T-helper 2 cell treated with Interferon-gamma antibody and Interleukin-4, amounts not matched to agents 5 μg/mL and 100 μg/mL, for 36 hours (primary cell): Measurements from ENCODE around the gene DNAJC10.
"Not testable (repeated sequence)": the region's sequence is repeated elsewhere in the genome, so short reads cannot be mapped to it uniquely, and the experiment has no call there.

Experiments used
- DNase-seq: peaks from one replicate; pipeline ENCODE4 v3.0.0; 2021; ENCODE audit warnings: low spot score
- H3K27ac Mint-ChIP-seq: one replicate; pipeline ENCODE4 v1.8.0; 2021; ENCODE audit warnings: mild to moderate bottlenecking, mixed read lengths
- H3K27me3 Mint-ChIP-seq: one replicate; pipeline ENCODE4 v1.8.0; 2021; ENCODE audit warnings: low read depth, mixed read lengths
- H3K36me3 Mint-ChIP-seq: one replicate; pipeline ENCODE4 v1.8.0; 2021; ENCODE audit warnings: low read depth, mixed read lengths
- H3K4me1 Mint-ChIP-seq: one replicate; pipeline ENCODE4 v1.8.0; 2021; ENCODE audit warnings: low read depth, mixed read lengths
- H3K4me3 Mint-ChIP-seq: one replicate; pipeline ENCODE4 v1.8.0; 2022; ENCODE audit warnings: mild to moderate bottlenecking, moderate library complexity, mixed read lengths
- H3K9me3 Mint-ChIP-seq: one replicate; pipeline ENCODE4 v1.8.0; 2021; ENCODE audit warnings: mixed read lengths

DNAJC10 gene

DNA sequence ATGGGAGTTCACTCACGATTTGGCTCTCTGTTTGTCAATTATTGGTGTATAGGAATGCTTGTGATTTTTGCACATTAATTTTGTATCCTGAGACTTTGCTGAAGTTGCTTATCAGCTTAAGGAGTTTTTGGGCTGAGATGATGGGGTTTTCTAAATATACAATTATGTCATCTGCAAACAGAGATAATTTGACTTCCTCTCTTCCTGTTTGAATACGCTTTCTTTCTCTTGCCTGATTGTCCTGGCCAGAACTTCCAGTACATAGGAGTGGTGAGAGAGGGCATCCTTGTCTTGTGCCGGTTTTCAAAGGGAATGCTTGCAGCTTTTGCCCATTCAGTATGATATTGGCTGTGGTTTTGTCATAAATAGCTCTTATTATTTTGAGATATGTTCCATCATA, 66.6 kb downstream of the DNAJC10 start:
- H3K9me3 Mint-ChIP-seq, H3K36me3 Mint-ChIP-seq, H3K4me3 Mint-ChIP-seq, H3K27me3 Mint-ChIP-seq, H3K27ac Mint-ChIP-seq, DNase-seq, H3K4me1 Mint-ChIP-seq: not testable (repeated sequence)

DNA sequence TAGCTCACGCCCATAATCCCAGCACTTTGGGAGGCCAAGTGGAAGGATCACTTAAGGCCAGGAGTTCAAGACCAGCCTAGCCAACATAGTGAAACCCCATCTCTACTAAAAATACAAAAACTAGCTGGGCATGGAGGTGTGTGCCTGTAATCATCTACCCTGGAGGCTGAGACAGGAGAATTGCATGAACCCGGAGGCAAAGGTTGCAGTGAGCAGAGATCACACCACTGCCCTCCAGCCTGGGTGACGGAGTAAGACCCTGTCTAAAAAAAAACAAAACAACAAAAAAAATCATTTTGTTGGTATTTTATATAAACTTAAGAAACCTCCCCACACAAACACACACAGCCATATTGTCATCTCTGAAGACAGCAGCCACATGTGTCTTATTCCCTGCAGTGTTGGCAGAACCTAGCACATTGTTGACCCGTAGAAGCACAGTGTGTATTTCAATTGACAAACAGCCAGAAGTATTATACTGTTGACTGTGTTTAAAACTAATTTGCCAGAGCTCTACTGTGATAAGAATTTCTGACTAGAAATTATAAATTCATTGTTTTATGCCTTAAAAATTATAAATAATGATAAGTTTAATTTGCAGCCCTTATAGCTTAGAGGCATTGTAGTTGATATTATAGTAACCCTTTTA, 68.1 kb downstream of the DNAJC10 start:
- H3K27me3 Mint-ChIP-seq, result no peaks in the 10 kb centered on the region
- peaks cover 10% of the 10 kb centered on the region for H3K36me3 Mint-ChIP-seq
- no peak for DNase-seq
- H3K4me1 Mint-ChIP-seq, result no peaks in the 10 kb centered on the region
- H3K4me3 Mint-ChIP-seq, result no peak overlapping the region
- H3K27ac Mint-ChIP-seq, result no peak overlapping the region
- H3K9me3 Mint-ChIP-seq, result no peaks in the 10 kb centered on the region

DNA sequence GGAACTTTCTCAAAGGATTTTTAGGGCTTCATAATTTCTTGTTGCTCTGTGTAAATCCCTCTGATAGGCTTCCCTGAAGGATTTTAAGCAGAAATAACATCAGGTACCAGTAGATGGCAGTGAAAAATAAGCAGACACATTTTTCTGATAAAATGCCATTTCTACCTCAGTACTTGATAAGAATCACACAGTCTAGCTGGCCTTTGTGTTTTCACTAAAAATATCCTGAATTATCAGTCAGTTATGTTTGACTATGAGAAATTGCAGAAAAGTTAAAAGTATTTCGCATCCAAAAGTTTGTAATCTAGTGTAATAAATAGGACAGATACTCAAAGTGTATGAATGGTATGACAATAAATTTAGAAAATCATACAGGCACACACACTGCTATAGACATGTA, 68.7 kb downstream of the DNAJC10 start:
- H3K4me1 Mint-ChIP-seq, result no peaks in the 10 kb centered on the region
- no peak for DNase-seq
- H3K27ac Mint-ChIP-seq, result no peak overlapping the region
- H3K9me3 Mint-ChIP-seq, result no peaks in the 10 kb centered on the region
- H3K27me3 Mint-ChIP-seq, result no peaks in the 10 kb centered on the region
- no peak overlapping the region for H3K4me3 Mint-ChIP-seq
- H3K36me3 Mint-ChIP-seq, result peaks cover 10% of the 10 kb centered on the region

DNA sequence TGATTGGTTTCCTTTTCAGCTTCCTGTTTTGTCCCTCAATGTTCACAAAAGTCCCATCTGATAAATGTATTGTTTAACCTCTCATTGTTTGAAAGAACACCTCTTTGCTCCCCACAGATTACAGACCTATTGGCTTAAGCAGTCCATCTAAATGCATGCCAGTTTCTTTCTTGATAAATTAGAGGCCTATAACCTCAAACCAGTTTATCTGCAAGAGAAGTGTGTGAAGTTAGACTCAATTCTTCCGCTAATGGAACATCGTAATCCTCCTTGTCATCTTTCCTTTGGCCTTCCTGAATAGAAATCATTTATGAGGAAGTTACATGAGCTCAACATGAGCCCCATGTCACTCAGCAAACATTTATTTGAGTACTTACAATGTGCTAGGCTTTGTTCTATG, 76.4 kb downstream of the DNAJC10 start:
- H3K4me3 Mint-ChIP-seq, result no peak overlapping the region
- H3K4me1 Mint-ChIP-seq, result no peaks in the 10 kb centered on the region
- H3K27me3 Mint-ChIP-seq, result peaks cover 15% of the 10 kb centered on the region
- no peaks in the 10 kb centered on the region for H3K36me3 Mint-ChIP-seq
- DNase-seq, result no peak
- no peaks in the 10 kb centered on the region for H3K9me3 Mint-ChIP-seq
- no peak overlapping the region for H3K27ac Mint-ChIP-seq

DNA sequence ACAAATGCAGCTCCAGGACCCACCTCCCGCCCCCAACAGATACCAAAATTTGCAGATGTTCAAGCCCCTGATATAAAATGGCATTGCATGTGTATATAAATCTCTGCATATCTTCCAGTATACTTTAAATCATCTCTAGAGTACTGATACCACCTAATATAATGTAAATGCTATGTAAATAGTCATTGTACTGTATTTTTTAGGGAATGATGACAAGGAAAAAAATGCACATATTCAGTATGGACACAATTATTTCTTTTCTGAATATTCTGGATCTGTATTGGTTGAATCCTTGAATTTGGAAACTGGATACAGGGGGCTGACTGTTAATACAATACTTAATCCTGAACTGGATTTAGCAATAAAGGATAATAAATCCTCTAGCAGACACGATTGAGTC, 82.7 kb downstream of the DNAJC10 start:
- Mint-ChIP-seq H3K4me3 (no peak overlapping the region), H3K9me3 (no peaks in the 10 kb centered on the region), H3K27me3 (peaks cover 30% of the 10 kb centered on the region)

DNA sequence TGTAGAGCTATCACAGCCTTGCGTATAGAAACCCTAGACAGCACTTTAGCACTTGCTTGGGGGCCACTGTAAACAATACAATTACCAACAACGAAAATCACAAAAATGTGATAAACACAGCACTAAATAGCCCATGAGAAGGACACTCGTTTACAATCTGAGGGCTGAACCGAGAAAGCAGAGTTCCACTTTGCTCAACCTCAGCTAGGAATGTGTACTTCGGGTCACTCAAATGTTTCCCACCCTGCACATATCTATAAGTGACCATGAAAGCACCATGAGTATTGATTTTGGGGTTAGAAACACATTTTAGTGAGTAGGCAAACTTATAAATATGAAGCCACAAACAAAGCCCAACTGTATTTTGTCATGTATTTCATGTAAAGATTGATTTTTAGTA, 88.1 kb downstream of the DNAJC10 start:
- no peak overlapping the region for H3K27ac Mint-ChIP-seq
- no peak overlapping the region for H3K4me3 Mint-ChIP-seq
- no peaks in the 10 kb centered on the region for H3K9me3 Mint-ChIP-seq
- no peaks in the 10 kb centered on the region for H3K4me1 Mint-ChIP-seq
- H3K27me3 Mint-ChIP-seq, result peaks cover 13% of the 10 kb centered on the region
- H3K36me3 Mint-ChIP-seq, result no peaks in the 10 kb centered on the region
- no peak for DNase-seq

More for the DNA sequence above, 82.7 kb downstream of the DNAJC10 start:
- Mint-ChIP-seq H3K4me1 (no peaks in the 10 kb centered on the region), H3K27ac (no peak overlapping the region), H3K36me3 (no peaks in the 10 kb centered on the region)
- no peak for DNase-seq

DNA sequence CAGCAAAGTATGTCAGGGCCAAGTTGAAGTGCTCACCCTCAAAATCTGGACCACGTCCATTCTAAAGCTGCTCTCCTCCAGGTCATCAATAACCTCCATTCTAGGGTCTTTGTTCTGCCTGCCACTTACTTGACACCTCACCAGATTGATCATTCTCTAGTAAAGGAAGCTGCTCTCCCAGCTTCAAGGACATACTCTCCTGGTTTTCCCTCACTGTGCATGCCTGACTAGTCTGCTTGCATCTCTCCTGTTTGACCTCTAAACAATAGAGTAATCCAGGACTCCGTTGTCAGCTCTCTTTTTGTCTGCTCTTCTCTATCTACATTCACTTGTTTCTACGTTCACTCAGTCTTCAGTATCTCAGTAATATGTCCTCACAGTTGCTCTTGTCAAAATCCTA, 91.3 kb downstream of the DNAJC10 start:
- Mint-ChIP-seq H3K27me3 (peaks cover 11% of the 10 kb centered on the region), H3K4me3 (no peak overlapping the region), H3K36me3 (no peaks in the 10 kb centered on the region), H3K9me3 (no peaks in the 10 kb centered on the region), H3K4me1 (no peaks in the 10 kb centered on the region), H3K27ac (no peak overlapping the region)
- DNase-seq, result no peak

DNA sequence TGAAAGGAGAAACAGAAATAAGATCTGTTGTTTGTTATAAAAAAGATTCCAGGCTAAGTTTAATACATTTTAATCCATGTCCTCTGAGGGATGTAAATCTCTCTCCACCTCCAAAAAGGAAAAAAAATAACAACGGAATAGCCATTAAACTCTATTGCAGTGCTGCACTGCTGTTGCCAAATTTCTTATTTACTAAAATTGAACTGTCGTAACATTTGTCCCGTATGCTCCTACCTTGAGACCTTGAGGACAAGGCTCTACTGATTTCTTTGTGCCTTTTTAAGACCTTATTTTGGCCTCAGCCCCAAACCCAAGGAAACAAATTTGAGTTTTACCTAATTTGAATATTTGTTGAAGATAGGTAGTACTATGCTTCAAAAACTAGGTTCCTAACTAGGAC, 94.0 kb downstream of the DNAJC10 start:
- H3K27me3 Mint-ChIP-seq, result peaks cover 8% of the 10 kb centered on the region
- H3K9me3 Mint-ChIP-seq, result no peaks in the 10 kb centered on the region
- H3K36me3 Mint-ChIP-seq, result no peaks in the 10 kb centered on the region
- H3K27ac Mint-ChIP-seq, result no peak overlapping the region
- H3K4me1 Mint-ChIP-seq, result no peaks in the 10 kb centered on the region
- H3K4me3 Mint-ChIP-seq, result no peak overlapping the region
- no peak for DNase-seq

DNA sequence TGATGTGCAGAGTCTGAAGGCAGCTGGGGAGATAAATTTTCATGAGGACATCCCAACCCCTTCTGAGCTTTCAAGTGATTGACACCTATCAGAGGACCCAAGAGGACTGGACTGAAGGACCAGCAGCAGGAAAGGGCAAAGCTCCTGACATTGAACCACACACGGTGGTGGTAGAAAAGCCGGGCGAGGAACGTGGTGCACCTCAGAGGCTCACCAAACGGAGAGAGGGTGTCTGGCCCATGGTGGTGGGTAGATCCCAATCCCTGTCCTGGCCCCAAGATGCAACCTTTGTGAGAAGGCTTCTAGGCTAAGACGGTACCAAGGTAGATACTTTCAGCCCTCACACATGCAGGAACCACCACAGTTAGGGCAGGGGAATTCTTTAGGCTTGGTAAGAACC, 98.3 kb downstream of the DNAJC10 start:
- no peak overlapping the region for H3K4me3 Mint-ChIP-seq
- no peaks in the 10 kb centered on the region for H3K36me3 Mint-ChIP-seq
- H3K9me3 Mint-ChIP-seq, result no peaks in the 10 kb centered on the region
- H3K27me3 Mint-ChIP-seq, result peaks cover 16% of the 10 kb centered on the region
- no peak overlapping the region for H3K27ac Mint-ChIP-seq
- no peak for DNase-seq
- H3K4me1 Mint-ChIP-seq, result no peaks in the 10 kb centered on the region

DNA sequence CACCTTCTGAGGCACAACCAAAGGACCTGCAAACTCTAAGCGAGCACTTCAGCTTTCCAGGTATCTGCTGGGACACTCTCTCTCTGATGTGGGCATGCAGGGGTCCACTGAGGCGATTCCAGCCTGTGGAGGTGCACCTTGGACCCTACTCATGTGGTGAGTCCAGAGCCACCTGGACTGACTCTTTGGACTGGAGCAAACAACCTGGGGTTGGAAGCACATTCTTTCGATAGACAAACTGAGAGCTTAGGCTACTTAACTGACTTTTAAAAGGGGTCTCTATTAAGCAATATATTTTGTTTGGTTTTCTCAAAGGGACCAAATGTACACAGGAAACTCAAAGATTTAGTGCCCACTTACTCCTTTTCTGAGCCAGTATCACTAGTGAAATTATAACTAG, 98.7 kb downstream of the DNAJC10 start:
- DNase-seq, result no peak
- Mint-ChIP-seq H3K9me3 (no peaks in the 10 kb centered on the region), H3K36me3 (no peaks in the 10 kb centered on the region), H3K4me1 (no peaks in the 10 kb centered on the region), H3K27me3 (peaks cover 16% of the 10 kb centered on the region), H3K27ac (no peak overlapping the region), H3K4me3 (no peak overlapping the region)

DNA sequence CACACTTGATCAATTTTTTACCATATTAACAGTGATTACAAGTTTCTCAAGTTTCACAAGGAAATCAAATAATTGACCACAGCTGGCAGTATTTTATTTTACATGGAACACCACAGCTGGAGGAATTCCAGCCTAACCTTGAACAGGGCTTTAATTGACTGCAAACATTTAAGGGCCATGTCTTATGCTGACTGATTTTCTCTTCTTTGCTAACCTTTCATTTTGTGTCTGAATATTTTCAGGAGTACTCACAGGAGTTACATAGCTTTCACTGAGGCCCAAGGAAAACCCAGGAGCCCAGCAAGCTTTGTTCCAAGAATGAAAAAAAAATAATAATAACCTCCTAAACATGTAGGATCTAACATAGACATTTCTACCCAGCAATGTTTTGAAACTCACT, 100.8 kb downstream of the DNAJC10 start:
- Mint-ChIP-seq H3K4me3 (no peak overlapping the region), H3K27ac (no peak overlapping the region), H3K27me3 (peaks cover 13% of the 10 kb centered on the region), H3K36me3 (no peaks in the 10 kb centered on the region), H3K4me1 (no peaks in the 10 kb centered on the region), H3K9me3 (no peaks in the 10 kb centered on the region)
- DNase-seq, result no peak

DNA sequence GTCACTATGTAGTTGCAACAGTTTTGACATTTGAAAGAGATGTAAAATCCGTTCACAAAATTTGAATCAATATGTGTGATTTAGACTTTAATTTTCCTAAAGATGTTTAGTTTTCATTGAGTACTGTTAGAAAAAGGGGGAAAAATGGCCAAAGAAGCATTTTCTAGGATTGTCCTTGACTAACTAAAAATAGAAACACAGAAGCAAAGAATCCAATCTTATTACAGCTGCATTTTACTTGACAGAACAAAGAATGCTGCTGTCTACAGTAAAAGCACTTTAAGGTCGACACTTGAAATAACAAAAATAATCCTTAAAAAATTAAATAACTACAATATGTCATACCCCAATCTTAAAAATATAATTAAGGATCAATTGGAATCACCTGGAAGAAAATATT, 101.5 kb downstream of the DNAJC10 start:
- H3K4me3 Mint-ChIP-seq, result no peak overlapping the region

DNA sequence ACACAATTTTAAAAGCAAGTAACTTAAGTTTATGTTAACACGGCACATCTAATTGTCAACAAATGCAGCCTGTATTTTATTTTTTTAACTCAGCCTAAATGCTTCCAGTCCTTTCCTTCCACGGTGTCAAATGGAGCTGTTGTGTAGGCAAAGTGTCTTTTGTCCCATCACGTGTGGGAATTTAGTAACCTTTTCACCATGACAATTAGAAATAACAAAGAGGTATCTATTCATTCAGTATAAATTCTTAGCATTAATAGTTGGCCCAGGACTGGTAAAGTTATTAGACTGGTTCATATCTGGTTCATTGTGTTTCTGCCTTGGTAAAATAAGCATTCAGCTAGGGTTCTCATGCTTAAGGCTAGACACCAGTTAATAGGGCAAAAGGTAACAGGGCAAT, 102.4 kb downstream of the DNAJC10 start:
- Mint-ChIP-seq H3K9me3 (no peaks in the 10 kb centered on the region), H3K4me3 (no peak overlapping the region), H3K27me3 (peaks cover 14% of the 10 kb centered on the region), H3K27ac (no peak overlapping the region), H3K4me1 (no peaks in the 10 kb centered on the region), H3K36me3 (no peaks in the 10 kb centered on the region)
- no peak for DNase-seq

More for the DNA sequence above, 101.5 kb downstream of the DNAJC10 start:
- no peak overlapping the region for H3K27ac Mint-ChIP-seq
- H3K9me3 Mint-ChIP-seq, result no peaks in the 10 kb centered on the region
- H3K4me1 Mint-ChIP-seq, result no peaks in the 10 kb centered on the region
- H3K27me3 Mint-ChIP-seq, result peaks cover 11% of the 10 kb centered on the region
- H3K36me3 Mint-ChIP-seq, result no peaks in the 10 kb centered on the region
- DNase-seq, result no peak

DNA sequence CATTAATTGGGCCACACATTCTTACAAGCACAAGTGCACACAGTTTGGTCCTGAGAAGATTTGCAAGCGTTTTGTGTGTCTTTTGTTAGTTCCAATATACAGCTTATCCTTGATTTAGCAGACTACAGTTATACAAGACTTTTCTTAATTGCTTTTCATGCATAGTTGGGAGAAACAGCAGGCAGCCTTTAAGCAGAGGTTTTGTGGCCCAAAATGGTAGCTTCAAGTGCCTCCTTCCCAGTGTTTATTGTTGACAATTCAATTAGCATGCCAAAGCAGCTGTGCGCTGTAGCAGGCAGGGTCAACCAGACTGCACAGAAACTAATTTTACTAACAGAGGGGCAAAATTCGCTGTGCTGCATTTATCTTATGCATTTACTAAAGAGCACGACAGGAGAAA, 102.9 kb downstream of the DNAJC10 start:
- H3K36me3 Mint-ChIP-seq, result no peaks in the 10 kb centered on the region
- peaks cover 15% of the 10 kb centered on the region for H3K27me3 Mint-ChIP-seq
- no peak overlapping the region for H3K27ac Mint-ChIP-seq
- H3K4me3 Mint-ChIP-seq, result no peak overlapping the region
- H3K4me1 Mint-ChIP-seq, result no peaks in the 10 kb centered on the region
- no peak for DNase-seq
- no peaks in the 10 kb centered on the region for H3K9me3 Mint-ChIP-seq

DNA sequence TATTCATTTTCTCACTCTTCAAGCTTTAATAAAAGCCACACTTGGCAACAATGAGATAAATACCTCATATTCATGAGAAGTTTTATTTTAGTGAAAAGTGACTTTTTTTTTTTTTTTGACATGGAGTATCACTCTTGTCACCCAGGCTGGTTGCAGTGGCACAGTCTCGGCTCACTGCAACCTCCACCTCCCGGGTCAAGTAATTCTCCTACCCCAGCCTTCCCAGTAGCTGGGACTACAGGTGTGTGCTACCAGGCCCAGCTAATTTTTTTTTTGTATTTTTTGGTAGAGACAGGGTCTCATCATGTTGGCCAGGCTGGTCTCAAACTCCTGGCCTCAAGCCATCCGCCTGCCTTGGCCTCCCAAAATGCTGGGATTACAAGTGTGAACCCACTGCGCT, 103.4 kb downstream of the DNAJC10 start:
- no peaks in the 10 kb centered on the region for H3K4me1 Mint-ChIP-seq
- peaks cover 15% of the 10 kb centered on the region for H3K27me3 Mint-ChIP-seq
- H3K27ac Mint-ChIP-seq, result no peak overlapping the region
- H3K9me3 Mint-ChIP-seq, result no peaks in the 10 kb centered on the region
- no peak overlapping the region for H3K4me3 Mint-ChIP-seq
- no peaks in the 10 kb centered on the region for H3K36me3 Mint-ChIP-seq
- DNase-seq, result no peak
